Left lobe of liver (tissue), 2 donors: ENCODE results near the gene PIEZO2. TPM values are rescaled to one million over a fixed set of nuclear protein-coding genes. Genes with fewer than 3 reads are reported as not detected.
"Not testable (repeated sequence)": the region's sequence is repeated elsewhere in the genome, so short reads cannot be mapped to it uniquely, and the experiment has no call there.

Experiments
- ATAC-seq: fragments of 200-7000 bp; cut with Tn5 transposase; one replicate; pipeline ENCODE4 v1.9.1; 2020; ENCODE audit warnings: mild to moderate bottlenecking, moderate library complexity
- DNase-seq: peaks from one replicate; pipeline ENCODE4 v3.0.0-alpha.2; 2020; ENCODE audit warnings: low spot score
- total RNA-seq: library from RNA; stranded (reverse); gene quantifications from one replicate; pipeline ENCODE4 v1.2.1, GENCODE V29; 2021
- donor health status: DM: no; HTN: no; CAD: no; lungs with moderate emphysema.
- donor health status: DM: no; HTN: yes; CAD: no.

Gene PIEZO2
- total RNA-seq, 1 donor from 2014 or later, result 7.3 TPM

DNA sequence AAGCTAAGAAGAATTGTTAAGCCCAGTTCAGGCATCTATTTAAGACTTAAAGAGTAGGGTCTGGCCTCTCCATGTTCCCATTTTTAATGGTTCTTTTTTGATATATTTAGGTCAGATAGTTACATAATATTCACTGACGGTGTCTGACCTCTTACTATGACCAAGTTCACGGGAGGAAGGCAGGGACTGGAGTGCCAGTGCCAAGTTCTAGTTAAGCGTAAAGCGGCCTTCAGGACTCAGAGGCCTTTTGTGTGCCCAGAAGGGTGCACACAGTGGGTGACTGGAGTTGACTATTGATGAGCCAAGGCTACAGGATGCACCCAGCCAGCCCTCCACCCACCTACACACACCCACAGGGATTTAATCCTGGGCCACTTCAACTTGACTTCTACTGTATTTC is 290.9 kb downstream of the PIEZO2 start:
- DNase-seq (no peak), ATAC-seq (peak; percentile 90)

DNA sequence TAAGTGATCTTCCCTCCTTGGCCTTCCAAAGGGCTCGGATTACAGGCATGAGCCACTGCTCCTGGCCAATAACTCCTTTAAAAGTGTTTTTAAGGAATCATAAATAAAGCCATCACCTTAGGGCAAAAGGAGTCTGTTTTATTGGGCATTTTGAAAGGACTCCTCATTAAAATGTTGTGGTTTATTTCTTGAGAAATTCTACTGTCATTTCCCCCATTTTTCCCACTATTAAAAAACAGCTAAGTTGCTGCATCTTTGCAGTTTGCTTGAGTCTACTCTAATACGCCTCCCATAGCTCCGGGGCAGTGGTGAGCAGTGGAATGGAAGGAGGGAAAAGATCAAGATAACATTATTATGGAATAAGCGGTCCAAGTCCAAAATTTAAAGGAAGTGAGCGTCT is 293.2 kb downstream of the PIEZO2 start:
- DNase-seq, result no peak
- ATAC-seq, result no peak

DNA sequence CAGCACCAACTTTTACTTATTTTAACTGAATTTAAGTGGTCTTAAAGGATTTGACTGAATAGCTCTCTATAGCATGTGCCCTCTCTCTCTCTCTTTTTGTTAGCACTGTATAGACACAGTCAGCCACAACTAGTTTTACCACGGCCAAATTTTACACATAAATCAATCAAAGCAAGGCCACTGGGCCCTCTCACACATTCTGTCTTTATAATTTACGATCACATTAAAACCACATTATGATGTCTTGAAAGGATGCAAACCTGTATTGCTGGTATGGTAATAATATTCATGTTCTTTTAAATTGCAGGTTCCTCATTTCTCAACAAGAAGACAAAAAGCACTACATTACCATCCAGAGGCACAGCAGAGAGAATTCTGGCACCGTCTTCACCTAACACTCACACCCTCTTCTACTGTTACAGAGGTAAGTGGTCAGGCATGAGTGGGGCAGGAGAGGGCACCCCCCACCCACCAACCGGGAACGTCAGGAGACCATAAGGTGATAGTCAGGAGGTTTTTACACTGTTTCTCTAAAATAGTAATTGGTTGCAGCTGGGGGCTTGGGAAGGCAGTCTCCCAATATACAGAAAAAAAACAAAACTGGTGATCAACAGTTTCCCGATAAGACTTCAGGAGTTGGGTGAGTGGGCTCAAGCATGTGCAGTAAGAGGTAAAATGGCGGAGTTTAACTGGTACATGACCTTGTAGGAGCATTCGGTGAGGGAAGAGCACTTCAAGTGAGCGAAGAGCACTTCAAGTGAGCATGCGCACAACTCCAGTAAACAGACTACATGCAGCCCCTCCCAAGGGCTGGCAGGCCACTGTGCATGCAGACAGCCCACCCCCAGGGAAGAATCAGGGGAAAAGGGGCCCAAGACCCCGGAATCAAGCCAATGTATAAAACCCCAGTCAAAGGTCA is 296.7 kb downstream of the PIEZO2 start:
- ATAC-seq (peak; percentile 14), DNase-seq (no peak)

DNA sequence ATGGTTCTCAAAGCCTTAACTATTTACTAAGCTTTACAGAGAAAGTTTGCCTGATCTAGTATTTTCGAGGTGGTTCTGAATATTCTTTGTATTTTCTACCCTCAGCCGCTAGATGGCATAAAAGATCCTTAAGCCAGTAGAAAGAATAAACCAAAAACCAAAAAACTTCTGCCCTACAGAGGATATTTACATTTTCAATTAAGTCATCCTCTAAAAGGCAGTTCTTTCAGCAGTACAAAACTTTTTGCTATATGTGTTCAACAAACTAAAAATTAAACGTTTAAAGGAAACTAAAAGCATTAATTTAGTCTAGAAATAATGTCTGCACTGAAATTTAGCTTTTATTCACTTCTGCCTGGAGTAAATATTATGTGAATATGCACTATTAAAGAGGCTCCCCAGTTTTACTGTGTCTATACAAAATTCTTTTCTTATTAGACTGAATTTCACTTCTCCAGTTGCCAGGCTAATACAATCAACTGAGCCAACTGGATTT is 297.5 kb downstream of the PIEZO2 start:
- no peak for DNase-seq
- peak; percentile 92 for ATAC-seq

DNA sequence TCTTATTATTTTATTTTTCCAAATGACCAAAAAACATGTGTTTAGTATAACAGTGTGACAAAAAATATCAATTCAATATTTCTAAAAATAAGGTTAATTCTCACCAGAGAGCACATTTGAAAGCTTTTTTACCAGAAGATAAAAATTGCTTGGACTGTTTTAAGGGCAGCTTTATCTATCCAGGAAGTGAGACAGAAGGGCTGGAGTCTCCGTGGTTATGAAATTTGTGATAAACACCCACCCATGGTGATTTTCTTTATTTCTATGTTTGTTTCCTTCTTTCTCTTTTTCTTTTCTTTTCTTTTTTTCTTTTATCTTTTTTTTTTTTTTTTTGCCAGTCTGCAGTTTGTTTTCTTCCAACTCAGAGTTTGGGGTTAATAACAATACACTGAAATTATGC is 298.5 kb downstream of the PIEZO2 start:
- ATAC-seq (no peak), DNase-seq (no peak)

DNA sequence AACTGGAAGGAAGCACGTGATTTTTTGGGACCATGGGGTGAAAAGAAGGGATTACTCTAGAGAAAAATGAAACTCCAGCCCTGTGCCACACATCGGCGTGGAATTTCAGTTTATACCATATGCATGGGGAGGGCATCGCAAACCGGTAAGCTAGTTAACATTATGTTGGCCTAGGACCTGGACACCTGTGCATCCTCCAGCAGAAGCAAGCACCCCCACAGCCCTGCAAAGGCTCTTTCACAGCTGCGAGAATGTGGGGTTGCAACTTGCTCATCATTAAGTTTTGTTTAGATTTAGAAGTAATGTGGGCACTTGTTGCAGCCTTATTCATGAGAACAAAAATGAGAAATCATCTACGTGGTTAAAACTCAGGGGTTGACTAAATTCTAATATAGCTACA is 299.2 kb downstream of the PIEZO2 start:
- ATAC-seq (no peak), DNase-seq (no peak)

DNA sequence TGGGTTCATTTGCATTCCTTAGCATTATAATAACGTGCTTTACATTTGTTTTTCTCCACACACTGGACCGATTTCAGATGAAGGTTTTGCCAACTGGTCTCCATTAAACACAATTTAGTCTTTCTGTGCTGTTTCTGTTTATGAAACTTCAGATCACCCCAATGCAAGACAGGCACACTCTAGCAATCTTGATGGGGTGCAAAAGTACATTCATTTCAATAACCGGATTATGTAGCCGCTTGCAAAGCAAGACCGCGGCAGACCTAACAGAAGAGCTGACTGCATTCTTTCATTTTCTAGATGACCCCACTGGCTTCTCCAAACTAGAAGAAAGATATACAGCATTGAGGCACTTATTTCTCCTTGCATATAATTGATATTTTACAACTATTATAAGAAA is 301.5 kb downstream of the PIEZO2 start:
- DNase-seq (no peak), ATAC-seq (no peak)

DNA sequence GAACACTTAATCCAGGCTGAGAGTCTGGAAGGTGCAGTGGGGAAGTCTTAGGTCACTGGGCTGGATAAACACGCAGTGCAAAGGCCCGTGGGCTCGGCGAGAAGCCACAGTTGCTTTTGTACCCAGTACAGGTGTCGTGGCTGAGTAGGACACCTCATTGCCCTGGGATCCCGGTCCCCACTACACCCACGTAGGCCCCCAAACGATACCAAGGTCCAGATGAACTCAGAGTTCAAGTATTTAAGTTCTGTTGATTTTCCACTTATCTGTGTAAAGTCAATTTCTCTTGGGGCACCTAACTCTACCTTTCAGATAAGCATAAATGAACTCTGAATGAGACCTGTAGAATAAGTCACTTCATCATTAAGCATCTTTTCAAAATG is 302.0 kb downstream of the PIEZO2 start:
- ATAC-seq, result no peak
- DNase-seq, result no peak

DNA sequence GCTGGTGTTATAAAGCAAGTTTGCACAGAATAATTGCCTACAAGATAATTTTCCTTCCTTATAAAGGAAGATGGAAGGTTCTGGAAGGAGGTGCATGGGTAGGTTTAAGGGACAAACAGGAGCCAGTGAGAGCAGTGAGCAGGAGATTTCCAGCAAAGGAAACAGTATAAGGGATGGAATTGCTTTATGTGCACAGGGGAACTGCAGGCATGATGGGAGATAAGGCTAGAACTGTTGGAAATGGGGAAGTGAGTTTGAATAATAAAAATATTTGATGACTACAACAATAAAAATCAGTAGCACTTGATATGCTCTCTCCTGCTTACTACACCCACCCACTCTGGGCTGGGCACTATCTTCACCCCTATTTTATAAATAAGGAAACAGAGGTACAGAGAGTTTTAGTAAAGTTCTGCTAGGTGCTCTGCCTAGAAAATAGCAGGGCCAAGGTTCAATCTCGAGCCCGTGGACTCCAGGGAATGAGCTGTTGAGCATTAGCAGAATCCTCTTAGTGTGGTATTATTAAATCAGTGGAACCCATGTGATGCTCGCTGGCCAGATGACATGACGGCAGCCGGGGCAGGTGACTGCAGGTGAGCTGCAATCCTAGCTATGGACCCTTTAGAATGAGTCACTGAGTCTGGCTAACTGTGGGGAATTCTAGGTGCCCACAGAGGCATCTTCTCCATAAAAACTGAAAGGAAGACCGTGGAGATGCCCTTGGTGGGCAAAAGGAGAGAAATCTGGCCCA is 302.5 kb downstream of the PIEZO2 start:
- ATAC-seq (no peak), DNase-seq (no peak)

DNA sequence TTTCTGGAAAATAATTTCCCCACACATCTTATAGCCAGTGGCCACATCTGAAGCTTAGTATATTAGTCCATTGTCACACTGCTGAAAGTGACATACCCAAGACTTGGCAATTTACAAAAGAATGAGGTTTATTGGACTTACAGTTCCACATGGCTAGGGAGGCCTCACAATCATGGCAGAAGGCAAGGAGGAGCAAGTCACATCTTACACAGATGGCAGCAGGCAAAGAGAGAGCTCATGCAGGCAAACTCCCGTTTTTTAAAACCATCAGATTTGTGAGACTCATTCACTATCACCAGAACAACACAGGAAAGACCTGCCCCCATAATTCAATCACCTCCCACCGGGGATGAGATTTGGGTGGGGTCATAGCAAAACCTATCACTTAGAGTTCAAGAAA is 303.3 kb downstream of the PIEZO2 start:
- DNase-seq, ATAC-seq: not testable (repeated sequence)

DNA sequence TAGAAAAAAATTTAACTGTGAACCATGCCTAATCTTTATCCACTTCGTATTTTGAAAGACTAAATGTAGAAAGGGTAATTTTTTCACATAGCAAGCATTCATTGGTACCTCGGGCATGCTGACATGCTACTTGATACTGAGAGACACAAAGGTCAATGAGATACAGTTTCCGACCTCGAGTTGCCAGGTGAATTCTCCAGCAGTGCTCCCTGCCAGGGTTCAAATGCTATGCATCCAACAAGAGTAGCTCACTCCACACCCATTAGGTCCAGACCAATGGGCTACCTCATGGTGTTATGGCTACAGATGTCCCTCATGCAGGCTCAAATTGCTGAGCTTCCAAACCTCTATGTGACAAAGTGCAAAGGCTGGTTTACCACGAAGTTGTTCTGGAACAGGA is 305.8 kb downstream of the PIEZO2 start:
- DNase-seq, result no peak
- no peak for ATAC-seq

DNA sequence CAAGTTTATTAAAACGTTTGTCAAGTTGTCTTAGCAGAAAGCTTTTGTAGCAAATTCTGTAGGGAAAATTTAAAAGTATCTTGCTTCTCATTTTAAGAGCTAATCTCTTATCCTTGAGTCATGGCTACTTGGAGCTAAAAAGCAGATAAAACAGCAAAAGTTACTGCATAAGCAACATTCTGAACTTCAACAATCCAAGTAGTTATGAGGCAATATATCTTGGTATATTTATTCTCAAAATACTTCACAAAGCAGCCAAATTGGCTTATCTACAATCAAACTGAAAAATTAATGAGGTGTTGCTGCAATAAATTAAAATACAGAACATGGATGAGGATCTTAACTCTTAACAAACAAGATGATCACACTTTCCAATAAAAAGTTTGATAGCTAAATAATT is 306.5 kb downstream of the PIEZO2 start:
- ATAC-seq, result no peak

DNA sequence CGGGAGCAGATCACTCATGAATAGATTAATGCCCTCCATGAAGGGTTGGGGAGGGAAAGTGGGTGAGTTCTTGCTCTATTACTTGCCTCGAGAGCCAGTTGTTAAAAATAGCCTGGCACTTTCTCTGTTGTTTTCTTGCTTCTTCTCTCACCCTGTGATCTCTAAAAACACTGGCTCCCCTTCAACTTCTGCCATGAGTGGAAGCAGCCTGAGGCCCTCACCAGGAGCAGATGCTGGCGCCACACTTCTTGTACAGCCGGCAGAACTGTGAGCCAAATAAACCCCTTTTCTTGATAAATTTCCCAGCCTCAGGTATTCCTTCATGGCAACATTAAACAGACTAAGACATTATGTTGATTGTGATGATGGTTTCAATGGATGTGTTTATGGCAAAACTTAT is 307.0 kb downstream of the PIEZO2 start:
- no peak for ATAC-seq
- no peak for DNase-seq

More for the DNA sequence above, 306.5 kb downstream of the PIEZO2 start:
- no peak for DNase-seq

DNA sequence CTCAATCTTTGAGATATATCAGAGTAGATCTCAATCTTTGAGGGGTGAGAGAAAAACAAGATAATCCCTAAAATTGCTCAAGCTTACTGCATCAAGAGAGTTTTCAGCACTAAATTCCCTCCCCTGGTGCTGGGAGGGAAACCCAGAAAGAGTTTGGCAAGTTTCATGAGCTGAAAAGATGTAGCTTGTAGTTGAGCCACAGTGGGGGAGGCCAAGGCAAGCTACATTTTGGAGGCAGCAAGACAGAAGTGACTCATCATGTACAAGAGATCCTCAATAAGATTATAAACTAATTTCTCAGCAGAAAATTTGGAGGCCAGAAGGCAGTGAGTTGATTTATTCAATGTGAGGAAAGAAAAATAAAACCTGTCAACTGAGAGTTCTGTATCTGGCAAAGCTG is 308.2 kb downstream of the PIEZO2 start:
- ATAC-seq, result no peak
- no peak for DNase-seq

DNA sequence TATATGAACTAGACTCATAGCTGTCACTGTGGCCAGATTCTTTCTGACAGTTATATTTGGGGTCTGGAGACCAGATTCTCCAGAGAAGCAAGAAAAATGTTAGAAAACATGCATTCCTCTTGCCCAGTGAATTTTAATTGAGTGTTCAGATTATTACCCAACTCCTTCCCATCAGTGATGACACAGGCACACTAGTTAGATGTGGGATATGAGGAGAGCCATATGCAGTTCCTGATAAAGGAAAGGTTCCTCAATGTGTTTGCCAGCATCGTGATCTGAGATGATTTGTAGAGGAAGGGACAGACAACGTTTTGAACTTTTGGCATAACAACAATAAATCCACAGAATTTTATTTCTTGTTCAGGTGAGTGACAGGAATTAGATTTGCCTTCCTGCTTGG is 308.6 kb downstream of the PIEZO2 start:
- ATAC-seq, result no peak
- no peak for DNase-seq

DNA sequence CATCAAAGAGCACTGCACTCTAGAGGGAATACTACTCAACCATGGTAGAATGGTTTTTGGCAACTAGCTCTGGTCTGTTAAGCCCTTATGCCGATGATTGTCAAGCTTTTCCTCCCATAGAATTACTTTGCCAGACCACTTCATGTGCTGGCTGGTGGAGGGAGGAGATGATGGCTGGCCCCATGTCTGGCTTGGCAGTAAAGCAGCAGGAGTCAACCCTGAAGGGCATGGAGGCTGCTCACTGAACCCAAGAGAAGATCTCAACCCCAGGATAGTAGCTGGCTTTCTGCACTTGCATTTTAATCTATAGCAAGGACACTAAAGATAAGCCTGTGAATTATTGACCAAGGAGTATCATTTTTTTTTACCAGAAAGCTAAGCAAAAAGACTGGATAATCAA is 309.9 kb downstream of the PIEZO2 start:
- DNase-seq (no peak), ATAC-seq (no peak)

DNA sequence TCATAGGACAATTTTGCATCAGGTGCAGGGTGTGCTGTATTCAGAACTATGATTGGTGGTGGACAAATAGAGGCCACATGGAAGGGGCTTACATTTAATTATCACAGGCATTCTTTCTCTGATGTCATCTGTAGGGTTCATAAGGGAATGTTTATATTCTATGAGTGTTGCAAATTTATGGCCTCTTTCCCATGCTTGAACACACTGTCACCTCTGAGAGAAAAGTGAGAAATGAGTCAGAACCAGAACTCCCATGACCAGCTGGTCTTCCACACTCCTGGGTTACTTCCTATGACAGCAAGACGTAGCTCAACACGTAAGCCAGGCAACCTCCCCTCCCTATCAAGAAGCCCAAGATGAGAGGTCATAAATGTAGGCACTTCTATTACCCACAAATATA is 310.8 kb downstream of the PIEZO2 start:
- DNase-seq (no peak), ATAC-seq (no peak)

DNA sequence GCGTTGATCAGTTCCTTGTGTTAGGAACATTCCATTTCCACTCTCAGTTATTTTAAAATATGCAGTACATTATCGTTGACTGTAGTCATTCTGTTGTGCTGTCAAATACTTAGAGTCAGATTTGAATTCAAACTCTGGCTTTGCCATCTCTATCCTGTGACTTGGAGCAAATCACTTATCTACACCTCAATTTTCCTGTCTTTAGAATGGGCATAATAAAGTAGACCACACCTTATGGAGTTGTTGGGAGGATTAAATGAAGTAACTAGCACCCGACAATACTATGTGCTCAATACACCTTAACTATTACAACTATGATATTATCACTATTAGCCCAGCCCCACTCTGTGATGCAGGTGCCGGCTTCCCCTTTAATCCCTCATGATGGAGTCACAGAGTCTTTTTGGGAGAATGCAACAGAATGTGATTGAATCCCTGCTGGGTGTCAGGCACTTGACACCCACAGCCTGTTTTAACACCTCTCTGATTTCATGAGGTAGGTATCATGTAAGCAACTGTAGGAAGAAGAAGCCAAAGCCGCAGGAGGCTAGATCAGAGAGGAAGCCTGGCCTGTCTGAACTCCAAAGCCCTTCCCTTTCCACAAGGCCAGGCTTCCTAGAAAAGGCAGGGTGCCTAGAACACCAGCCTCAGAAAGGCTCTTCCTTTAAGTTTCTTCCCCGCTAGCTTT is 315.1 kb downstream of the PIEZO2 start:
- ATAC-seq (no peak), DNase-seq (no peak)

DNA sequence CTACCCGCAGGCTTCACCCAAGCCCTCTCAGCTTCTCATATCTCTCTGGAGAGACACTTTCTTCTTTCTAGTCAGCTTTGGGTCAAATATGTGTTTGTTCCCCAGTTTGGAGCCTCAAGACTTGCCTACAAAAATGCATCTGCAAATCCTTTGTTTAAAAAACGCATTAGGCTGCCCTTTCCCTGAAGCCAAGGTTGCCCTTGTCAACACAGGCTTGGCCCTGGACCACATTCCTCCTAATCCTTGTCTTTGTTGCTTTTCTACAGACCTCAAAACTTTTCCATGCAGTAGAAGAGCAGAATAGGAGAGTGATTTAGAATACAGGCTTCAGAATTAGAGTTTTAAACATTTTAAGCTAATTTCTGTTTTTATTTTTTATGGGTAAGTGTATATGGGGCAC is 315.7 kb downstream of the PIEZO2 start:
- no peak for ATAC-seq
- no peak for DNase-seq

DNA sequence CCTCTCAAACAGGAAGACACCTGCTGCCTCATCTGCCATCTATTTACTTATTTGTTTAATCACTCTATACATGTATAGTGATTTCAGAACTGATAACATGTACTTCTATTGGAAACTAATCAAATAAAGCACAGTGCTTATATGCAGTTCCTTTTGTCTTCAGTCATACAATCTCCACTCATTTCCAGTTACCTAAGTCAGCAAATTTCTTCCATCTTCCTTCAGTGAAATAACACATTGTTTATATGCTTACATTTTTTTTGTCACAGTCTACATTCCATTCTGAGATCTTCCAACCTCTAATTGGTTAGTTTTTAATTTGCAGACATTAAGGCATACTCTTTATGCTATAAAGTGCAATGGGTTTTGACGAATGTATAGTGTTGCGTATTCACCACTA is 323.0 kb downstream of the PIEZO2 start:
- ATAC-seq, result no peak

DNA sequence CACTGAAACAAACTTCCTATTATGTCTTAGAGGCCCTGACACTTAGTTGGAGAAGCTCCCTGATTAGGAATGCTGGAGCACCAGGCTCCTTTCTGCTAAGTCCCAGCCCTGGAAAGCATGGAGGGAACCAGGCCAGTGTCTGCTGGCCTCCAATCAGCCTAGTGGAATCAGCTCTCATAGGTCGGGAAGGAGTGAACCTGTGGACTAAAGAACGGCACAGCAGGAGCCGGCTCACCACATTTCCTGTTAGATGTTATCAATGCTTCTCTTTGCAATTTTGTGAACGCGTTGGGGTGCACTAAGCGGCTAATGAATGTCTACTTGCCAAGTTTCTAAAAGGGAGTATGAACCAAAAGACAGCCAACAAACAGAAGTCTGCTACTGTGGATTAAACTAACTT is 326.9 kb downstream of the PIEZO2 start:
- DNase-seq (no peak), ATAC-seq (no peak)

More for the DNA sequence above, 323.0 kb downstream of the PIEZO2 start:
- no peak for DNase-seq
